HepG2 (cell line): ENCODE measurements around the gene MPV17L. TPM values are rescaled to one million over a fixed set of nuclear protein-coding genes. Genes with fewer than 3 reads are reported as not detected.
"Not testable (repeated sequence)": the region's sequence is repeated elsewhere in the genome, so short reads cannot be mapped to it uniquely, and the experiment has no call there.

ENCODE experiments used
- ARNT2 ChIP-seq: sonication (generic); formaldehyde crosslinking; IDR thresholded peaks from 2 replicates; pipeline ENCODE4 v1.8.0; 2022; ENCODE audit warnings: mild to moderate bottlenecking, low read depth, missing genetic modification reagents, moderate library complexity
- CEBPG ChIP-seq: IDR thresholded peaks from 2 replicates; pipeline ENCODE4 v1.6.1; 2016
- CHCHD3 ChIP-seq: sonication (generic); formaldehyde crosslinking; IDR thresholded peaks from 2 replicates; pipeline ENCODE4 v1.8.0; 2022; ENCODE audit warnings: mild to moderate bottlenecking, missing genetic modification reagents, moderate library complexity
- E2F2 ChIP-seq: sonication (generic); formaldehyde crosslinking; IDR thresholded peaks from 2 replicates; pipeline ENCODE4 v1.4.0; 2020; ENCODE audit warnings: missing genetic modification reagents, borderline replicate concordance
- HNF4G ChIP-seq, 2 experiments: sonication (generic) in 1 of 2; formaldehyde crosslinking in 1 of 2; IDR thresholded peaks; 2 replicates each; pipeline versions ENCODE4 v1.4.0 to v1.6.1; 2011 to 2020; ENCODE audit warnings: borderline replicate concordance in 2 of 2, low read depth in 2 of 2, mild to moderate bottlenecking in 2 of 2, low read length in 1 of 2, missing genetic modification reagents in 1 of 2, moderate library complexity in 1 of 2
- JUND ChIP-seq: sonication (generic); formaldehyde crosslinking; IDR thresholded peaks from 2 replicates; pipeline ENCODE4 v1.8.0; 2022; ENCODE audit warnings: mild to moderate bottlenecking, missing genetic modification reagents
- KAT7 ChIP-seq: IDR thresholded peaks from 2 replicates; pipeline ENCODE4 v1.6.1; 2018; ENCODE audit warnings: borderline replicate concordance, missing compliant biosample characterization
- MED1 ChIP-seq: sonication (generic); formaldehyde crosslinking; IDR thresholded peaks from 2 replicates; pipeline ENCODE4 v1.4.0; 2020; ENCODE audit warnings: missing genetic modification reagents
- PCBP1 ChIP-seq: fragments of 200-400 bp; formaldehyde crosslinking; IDR thresholded peaks from 2 replicates; pipeline ENCODE4 v1.6.1; 2017; ENCODE audit warnings: mild to moderate bottlenecking, low read depth, low read length, borderline replicate concordance
- PHF21A ChIP-seq: sonication (generic); formaldehyde crosslinking; IDR thresholded peaks from 2 replicates; pipeline ENCODE4 v1.5.0; 2020; ENCODE audit warnings: mild to moderate bottlenecking, missing genetic modification reagents
- TOE1 ChIP-seq: sonication (generic); formaldehyde crosslinking; IDR thresholded peaks from 2 replicates; pipeline ENCODE4 v1.4.0; 2020; ENCODE audit warnings: mild to moderate bottlenecking, missing genetic modification reagents
- UBTF ChIP-seq: sonication (generic); formaldehyde crosslinking; IDR thresholded peaks from 2 replicates; pipeline ENCODE4 v1.4.0; 2020; ENCODE audit warnings: mild to moderate bottlenecking, missing genetic modification reagents
- ZBTB38 ChIP-seq: sonication (generic); formaldehyde crosslinking; IDR thresholded peaks from 2 replicates; pipeline ENCODE4 v1.5.1; 2020; ENCODE audit warnings: mild to moderate bottlenecking, missing genetic modification reagents
- ZFP82 ChIP-seq: sonication (generic); formaldehyde crosslinking; IDR thresholded peaks from 2 replicates; pipeline ENCODE4 v1.5.1; 2020; ENCODE audit warnings: mild to moderate bottlenecking, missing genetic modification reagents, borderline replicate concordance
- ZMYM4 ChIP-seq: sonication (generic); formaldehyde crosslinking; IDR thresholded peaks from 2 replicates; pipeline ENCODE4 v1.8.1; 2023; ENCODE audit warnings: mild to moderate bottlenecking, missing genetic modification reagents
- ZNF296 ChIP-seq: sonication (generic); formaldehyde crosslinking; conservative IDR thresholded peaks from 2 replicates; pipeline ENCODE4 v1.5.0; 2020; ENCODE audit warnings: mild to moderate bottlenecking, missing genetic modification reagents
- ZNF430 ChIP-seq: sonication (generic); formaldehyde crosslinking; IDR thresholded peaks from 2 replicates; pipeline ENCODE4 v1.9.0; 2021; ENCODE audit warnings: mild to moderate bottlenecking, missing genetic modification reagents
- ZNF543 ChIP-seq: sonication (generic); formaldehyde crosslinking; IDR thresholded peaks from 2 replicates; pipeline ENCODE4 v1.4.0; 2020; ENCODE audit warnings: mild to moderate bottlenecking, missing genetic modification reagents
- ZNF567 ChIP-seq: sonication (generic); formaldehyde crosslinking; IDR thresholded peaks from 2 replicates; pipeline ENCODE4 v1.8.1; 2023; ENCODE audit warnings: mild to moderate bottlenecking, missing genetic modification reagents, borderline replicate concordance
- polyA plus RNA-seq, 8 experiments: library from polyadenylated mRNA; depleted of rRNA in 3 of 8; stranded (reverse) in 7 of 8; unstranded in 1 of 8; fragments of >200 nt; fragmentation: Illumina TruSeq in 4 of 8; extraction: Trizol in 4 of 8; gene quantifications; 2 replicates each; pipeline versions ENCODE4 v1.2.1 to v1.2.3, GENCODE V29; 2011 to 2016; ENCODE audit warnings: low read depth in 4 of 8, missing spikeins in 1 of 8, mixed read lengths in 1 of 8; ENCODE audit not compliant: insufficient read depth in 1 of 8
- total RNA-seq, 5 experiments: library from RNA; depleted of rRNA; stranded (reverse); fragments of >200 nt; fragmentation: Illumina TruSeq; extraction: Trizol; gene quantifications; 2 replicates each; pipeline ENCODE4 v1.2.3, GENCODE V29; 2016; ENCODE audit warnings: low read depth in 1 of 5
- TF ChIP-seq, protein P1 (sequence below): sonication (generic); formaldehyde crosslinking; IDR thresholded peaks from 2 replicates; pipeline ENCODE4 v1.8.1; 2023; ENCODE audit warnings: mild to moderate bottlenecking, missing genetic modification reagents, borderline replicate concordance
- TF ChIP-seq, protein P2 (sequence below): sonication (generic); formaldehyde crosslinking; IDR thresholded peaks from 2 replicates; pipeline ENCODE4 v1.5.1; 2020; ENCODE audit warnings: missing genetic modification reagents, mild to moderate bottlenecking, borderline replicate concordance

MPV17L gene
- total and polyA plus RNA-seq, 2 of the 13 experiments (the other 11 are each of a cell fraction or from before 2014, with no cell fraction given), result 34.7 to 63.8 TPM

DNA sequence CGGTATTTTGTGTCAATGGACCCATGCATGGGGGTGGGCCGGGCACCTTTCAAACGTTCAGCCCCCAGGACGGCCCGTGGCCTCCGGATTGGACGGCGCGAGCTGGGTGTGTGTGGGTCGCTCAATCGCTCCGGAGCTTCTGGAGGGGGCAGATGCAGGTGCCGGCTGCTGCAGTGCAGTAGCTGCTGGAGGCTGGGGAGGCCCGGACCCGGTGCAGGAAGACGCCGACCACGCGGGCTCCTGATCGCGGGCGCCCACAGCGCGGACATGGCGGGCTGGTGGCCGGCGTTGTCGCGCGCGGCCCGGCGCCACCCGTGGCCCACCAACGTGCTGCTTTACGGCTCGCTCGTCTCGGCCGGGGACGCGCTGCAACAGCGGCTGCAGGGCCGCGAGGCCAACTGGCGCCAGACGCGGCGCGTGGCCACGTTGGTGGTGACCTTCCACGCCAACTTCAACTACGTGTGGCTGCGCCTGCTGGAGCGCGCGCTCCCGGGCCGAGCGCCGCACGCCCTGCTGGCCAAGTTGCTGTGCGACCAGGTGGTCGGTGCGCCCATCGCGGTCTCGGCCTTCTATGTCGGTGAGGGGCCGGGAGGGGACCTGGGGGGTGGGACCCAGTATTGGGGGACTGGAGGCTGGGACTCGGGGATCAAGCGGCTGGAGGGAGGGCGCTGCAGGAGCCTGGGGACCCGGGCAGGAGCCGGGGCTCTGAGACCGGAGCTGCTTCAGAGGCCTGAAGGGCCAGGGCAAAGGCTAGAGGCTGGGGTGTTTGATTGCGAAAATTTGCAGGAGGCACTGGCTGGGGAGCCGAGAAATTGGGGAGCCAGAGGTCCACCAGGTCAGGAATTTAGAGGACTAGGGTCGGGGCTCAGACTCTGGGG lies at the start of gene MPV17L (continued):
- TF ChIP-seq ARNT2, result peak; percentile 95
- TF ChIP-seq ZBTB38 (CRISPR knock-in tag), result peak; percentile 92
- peak; percentile 95; the same call in 1 of the 2 replicates for TF ChIP-seq ZNF543 (CRISPR knock-in tag)
- TF ChIP-seq JUND (CRISPR knock-in tag), result 0 out of 2 replicates have a peak, but pooled peaks have one; percentile 10
- TF ChIP-seq ZNF430 (CRISPR knock-in tag), result peak; percentile 80; the same call in 1 of the 2 replicates
- TF ChIP-seq CEBPG (CRISPR knock-in tag), result 0 out of 2 replicates have a peak, but pooled peaks have one; percentile 17
- TF ChIP-seq ZNF296 (CRISPR knock-in tag), result 0 out of 2 replicates have a peak, but pooled peaks have one; percentile 56
- TF ChIP-seq, protein P1, sequence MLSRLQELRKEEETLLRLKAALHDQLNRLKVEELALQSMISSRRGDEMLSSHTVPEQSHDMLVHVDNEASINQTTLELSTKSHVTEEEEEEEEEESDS, result 0 out of 2 replicates have a peak, but pooled peaks have one; percentile 69
- TF ChIP-seq MED1 (CRISPR knock-in tag), result peak; percentile 72
- peak; percentile 75 for TF ChIP-seq ZMYM4
- TF ChIP-seq PHF21A (CRISPR knock-in tag), result 0 out of 2 replicates have a peak, but pooled peaks have one; percentile 50
- peak; percentile 63; the same call in 1 of the 2 replicates for TF ChIP-seq ZNF567 (CRISPR knock-in tag)
- TF ChIP-seq TOE1 (CRISPR knock-in tag), result 0 out of 2 replicates have a peak, but pooled peaks have one; percentile 76
- peak; percentile 88 for TF ChIP-seq UBTF (CRISPR knock-in tag)
- TF ChIP-seq HNF4G (IDR thresholded peaks at IDR 0.05; ENCODE audit: borderline replicate concordance, low read depth, low read length), result not testable (repeated sequence)
- peak; percentile 22; the same call in 1 of the 2 replicates for TF ChIP-seq HNF4G (CRISPR knock-in tag; IDR thresholded peaks at IDR 0.05; ENCODE audit: borderline replicate concordance, low read depth)
- 0 out of 2 replicates have a peak, but pooled peaks have one; percentile 58 for TF ChIP-seq PCBP1
- 0 out of 2 replicates have a peak, but pooled peaks have one; percentile 19 for TF ChIP-seq E2F2 (CRISPR knock-in tag)
- TF ChIP-seq, protein P2, sequence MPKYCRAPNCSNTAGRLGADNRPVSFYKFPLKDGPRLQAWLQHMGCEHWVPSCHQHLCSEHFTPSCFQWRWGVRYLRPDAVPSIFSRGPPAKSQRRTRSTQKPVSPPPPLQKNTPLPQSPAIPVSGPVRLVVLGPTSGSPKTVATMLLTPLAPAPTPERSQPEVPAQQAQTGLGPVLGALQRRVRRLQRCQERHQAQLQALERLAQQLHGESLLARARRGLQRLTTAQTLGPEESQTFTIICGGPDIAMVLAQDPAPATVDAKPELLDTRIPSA (CRISPR knock-in tag), result peak; percentile 9; the same call in 1 of the 2 replicates
- 0 out of 2 replicates have a peak, but pooled peaks have one; percentile 39 for TF ChIP-seq CHCHD3 (CRISPR knock-in tag)
- peak; percentile 83 for TF ChIP-seq ZFP82 (CRISPR knock-in tag)
- TF ChIP-seq KAT7 (CRISPR knock-in tag), result 0 out of 2 replicates have a peak, but pooled peaks have one; percentile 28
